ENCODE data around the gene LPAR3. TPM values are rescaled to one million over a fixed set of nuclear protein-coding genes. Genes with fewer than 3 reads are reported as not detected.

Gene LPAR3
- polyA plus RNA-seq, 1 of the 3 experiments (the other 2 are of a cell fraction): 0.08 TPM

DNA sequence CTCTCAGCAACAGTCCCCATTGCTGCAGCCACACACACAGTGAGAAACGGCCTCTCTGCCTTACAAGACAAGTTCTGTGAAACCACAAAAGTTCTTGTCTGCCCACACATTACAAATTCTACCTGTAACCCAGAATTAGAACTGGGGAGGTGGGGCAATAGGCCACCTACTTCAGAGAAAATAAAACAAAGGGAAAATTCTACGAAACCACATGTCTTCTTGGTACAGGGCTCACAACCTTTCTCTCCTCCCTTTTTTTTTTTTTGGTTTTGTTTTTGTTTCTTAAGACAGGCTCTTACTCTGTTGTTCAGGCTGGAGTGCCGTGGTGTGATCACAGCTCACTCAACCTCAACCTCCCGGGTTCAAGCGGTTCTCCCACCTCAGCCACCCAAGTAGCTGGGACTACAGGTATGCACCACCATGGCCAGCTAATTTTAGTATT, 30.2 kb downstream of the LPAR3 start:
- Histone ChIP-seq H3K36me3 (replicated peaks in 1 of 2; ENCODE audit: control insufficient read depth in 1 of 2, insufficient read depth in 2 of 2, low read length in 1 of 2) (no peaks in the 10 kb centered on the region), H3K9me3 (no peaks in the 10 kb centered on the region), H3K4me2 (no peak overlapping the region), H3K9me2 (no peaks in the 10 kb centered on the region), H3K4me1 (ENCODE audit: control insufficient read depth in 1 of 2, insufficient read depth in 2 of 2, low read depth in 1 of 2, low read length in 1 of 2) (no peaks in the 10 kb centered on the region), H3K27me3 (ENCODE audit: insufficient read depth) (no peaks in the 10 kb centered on the region; the same call in 1 of the 2 replicates), H4K20me1 (ENCODE audit: insufficient read depth) (no peaks in the 10 kb centered on the region), H3K79me2 (ENCODE audit: insufficient read depth) (no peaks in the 10 kb centered on the region), H3K4me3 (ENCODE audit: low read depth in 2 of 2, low read length in 1 of 2) (no peak overlapping the region), H3K9ac (no peak overlapping the region), H3K27ac (ENCODE audit: low read depth in 2 of 2, low read length in 1 of 2) (no peak overlapping the region), H3F3A (replicated peaks; ENCODE audit: insufficient read depth) (no peaks in the 10 kb centered on the region), H2AFZ (ENCODE audit: low read depth) (no peak overlapping the region)
- DNase-seq: no peak
- TF ChIP-seq NRF1 (IDR thresholded peaks at IDR 0.05; ENCODE audit: low read depth, low read length): no peak
- no peak for TF ChIP-seq RCOR1 (IDR thresholded peaks at IDR 0.05; ENCODE audit: low read length)
- TF ChIP-seq, protein P1, sequence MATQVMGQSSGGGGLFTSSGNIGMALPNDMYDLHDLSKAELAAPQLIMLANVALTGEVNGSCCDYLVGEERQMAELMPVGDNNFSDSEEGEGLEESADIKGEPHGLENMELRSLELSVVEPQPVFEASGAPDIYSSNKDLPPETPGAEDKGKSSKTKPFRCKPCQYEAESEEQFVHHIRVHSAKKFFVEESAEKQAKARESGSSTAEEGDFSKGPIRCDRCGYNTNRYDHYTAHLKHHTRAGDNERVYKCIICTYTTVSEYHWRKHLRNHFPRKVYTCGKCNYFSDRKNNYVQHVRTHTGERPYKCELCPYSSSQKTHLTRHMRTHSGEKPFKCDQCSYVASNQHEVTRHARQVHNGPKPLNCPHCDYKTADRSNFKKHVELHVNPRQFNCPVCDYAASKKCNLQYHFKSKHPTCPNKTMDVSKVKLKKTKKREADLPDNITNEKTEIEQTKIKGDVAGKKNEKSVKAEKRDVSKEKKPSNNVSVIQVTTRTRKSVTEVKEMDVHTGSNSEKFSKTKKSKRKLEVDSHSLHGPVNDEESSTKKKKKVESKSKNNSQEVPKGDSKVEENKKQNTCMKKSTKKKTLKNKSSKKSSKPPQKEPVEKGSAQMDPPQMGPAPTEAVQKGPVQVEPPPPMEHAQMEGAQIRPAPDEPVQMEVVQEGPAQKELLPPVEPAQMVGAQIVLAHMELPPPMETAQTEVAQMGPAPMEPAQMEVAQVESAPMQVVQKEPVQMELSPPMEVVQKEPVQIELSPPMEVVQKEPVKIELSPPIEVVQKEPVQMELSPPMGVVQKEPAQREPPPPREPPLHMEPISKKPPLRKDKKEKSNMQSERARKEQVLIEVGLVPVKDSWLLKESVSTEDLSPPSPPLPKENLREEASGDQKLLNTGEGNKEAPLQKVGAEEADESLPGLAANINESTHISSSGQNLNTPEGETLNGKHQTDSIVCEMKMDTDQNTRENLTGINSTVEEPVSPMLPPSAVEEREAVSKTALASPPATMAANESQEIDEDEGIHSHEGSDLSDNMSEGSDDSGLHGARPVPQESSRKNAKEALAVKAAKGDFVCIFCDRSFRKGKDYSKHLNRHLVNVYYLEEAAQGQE (IDR thresholded peaks at IDR 0.05; ENCODE audit: low read depth, low read length): no peak
- TF ChIP-seq EZH2phosphoT487 (IDR thresholded peaks at IDR 0.05; ENCODE audit: borderline replicate concordance, low read depth): no peak
- no peak for TF ChIP-seq MXI1 (IDR thresholded peaks at IDR 0.05; ENCODE audit: low read depth, low read length)
- WGBS (ENCODE audit: low lambda C conversion rate): 53% methylated on average over 5 of the region's 5 CpGs
- POLR2A ChIA-PET: no interaction called here
- CTCF ChIA-PET: no interaction called here

DNA sequence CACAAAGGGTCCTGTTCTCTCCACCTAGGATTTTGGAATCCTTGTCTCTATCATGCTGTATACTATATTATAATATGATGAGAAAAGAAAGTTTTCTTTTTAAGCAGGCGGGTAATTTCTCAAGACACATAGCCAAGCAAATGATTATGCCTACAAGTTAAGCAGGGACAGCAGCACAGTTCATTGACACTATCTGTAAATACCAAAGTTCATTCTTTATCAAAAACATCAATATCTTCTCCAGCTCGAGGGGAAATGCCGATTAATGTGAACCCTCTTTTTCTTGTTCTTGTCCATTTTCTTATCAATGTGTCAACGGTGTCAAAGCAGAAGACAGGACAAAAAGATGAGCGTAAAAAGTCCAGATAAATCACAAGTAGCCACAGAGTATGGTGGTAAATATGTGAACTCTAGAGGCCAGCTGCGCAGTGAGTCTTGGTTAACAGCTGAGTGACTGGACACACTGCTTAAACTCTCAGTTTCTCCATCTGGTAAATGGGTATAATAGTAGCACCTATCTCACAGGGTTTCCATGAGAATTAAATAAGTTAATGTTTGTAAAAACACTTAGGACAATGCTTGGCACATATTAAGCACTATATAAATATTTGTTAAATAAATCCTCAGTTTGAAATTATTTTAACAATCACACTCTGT, 30.9 kb downstream of the LPAR3 start:
- Histone ChIP-seq H3K27me3 (ENCODE audit: insufficient read depth) (no peaks in the 10 kb centered on the region; the same call in 1 of the 2 replicates), H3K9me2 (no peaks in the 10 kb centered on the region), H3F3A (replicated peaks; ENCODE audit: insufficient read depth) (no peaks in the 10 kb centered on the region), H3K4me3 (ENCODE audit: low read depth in 2 of 2, low read length in 1 of 2) (no peak overlapping the region), H3K4me2 (no peak overlapping the region), H3K27ac (ENCODE audit: low read depth in 2 of 2, low read length in 1 of 2) (no peak overlapping the region), H3K9ac (no peak overlapping the region), H3K36me3 (replicated peaks in 1 of 2; ENCODE audit: control insufficient read depth in 1 of 2, insufficient read depth in 2 of 2, low read length in 1 of 2) (no peaks in the 10 kb centered on the region), H3K9me3 (no peaks in the 10 kb centered on the region), H4K20me1 (ENCODE audit: insufficient read depth) (no peaks in the 10 kb centered on the region), H3K4me1 (ENCODE audit: control insufficient read depth in 1 of 2, insufficient read depth in 2 of 2, low read depth in 1 of 2, low read length in 1 of 2) (no peaks in the 10 kb centered on the region), H2AFZ (ENCODE audit: low read depth) (no peak overlapping the region), H3K79me2 (ENCODE audit: insufficient read depth) (no peaks in the 10 kb centered on the region)
- no peak for DNase-seq
- TF ChIP-seq SIN3A (IDR thresholded peaks at IDR 0.05; ENCODE audit: borderline replicate concordance, low read depth, low read length) (no peak), NFIC (IDR thresholded peaks at IDR 0.05; ENCODE audit: borderline replicate concordance) (no peak), JUND (IDR thresholded peaks at IDR 0.05) (no peak), FOSL2 (IDR thresholded peaks at IDR 0.05; ENCODE audit: borderline replicate concordance, low read depth) (no peak), ELF1 (IDR thresholded peaks at IDR 0.05) (no peak)
- ChIA-PET POLR2A (no interaction called here), CTCF (no interaction called here)
- WGBS (ENCODE audit: low lambda C conversion rate): 49% methylated on average over 6 of the region's 6 CpGs

Measured in SK-N-SH (cell line).